HCT116 (cell line): ENCODE measurements around the gene DBF4. TPM values are rescaled to one million over a fixed set of nuclear protein-coding genes. Genes with fewer than 3 reads are reported as not detected.
"Not testable (repeated sequence)": the region's sequence is repeated elsewhere in the genome, so short reads cannot be mapped to it uniquely, and the experiment has no call there.

Experiments used
- ATAC-seq: fragments of 200-7000 bp; cut with Tn5 transposase; 2 replicates; pipeline ENCODE4 v1.9.1; 2020; ENCODE audit warnings: mild to moderate bottlenecking, moderate library complexity
- BruUV-seq: library from RNA; stranded (reverse); fragments of 400-500 nt; replicated peaks from 2 replicates; lab custom pipeline; 2021; lab: Mats Ljungman, UMichigan
- CTCF ChIA-PET: fragments of 300-600 bp; sonication (Branson Sonifier 250); formaldehyde crosslinking; loops from one replicate; lab custom pipeline; 2021; ENCODE audit warnings: antibody characterized with exemption; lab: Charles Lee
- POLR2A ChIA-PET: fragments of 300-600, 350-600 bp; sonication (Branson Sonifier 250); formaldehyde crosslinking; loops from one replicate; lab custom pipeline; 2021; ENCODE audit warnings: antibody characterized with exemption; lab: Charles Lee
- RAD21 ChIA-PET, 2 experiments: fragments of 300-600 bp; sonication (Branson Sonifier 250); formaldehyde crosslinking; loops; one replicate each; lab custom pipeline; 2023; ENCODE audit warnings: low total read pairs in 2 of 2; ENCODE audit not compliant: uncharacterized antibody in 2 of 2, unreplicated experiment in 2 of 2, low non-redundant PET in 1 of 2; lab: Charles Lee
- DNase-seq: peaks from one replicate; pipeline ENCODE4 v3.0.0-alpha.2; 2010; ENCODE audit warnings: low read depth, low spot score
- H2AFZ ChIP-seq: fragments of 200-600 bp; shearing (Covaris generic), sonication (generic); 2 replicates; pipeline ENCODE4 v1.6.1; 2017; ENCODE audit warnings: low read depth, mixed run types, mixed read lengths, antibody characterized with exemption, low read length; ENCODE audit not compliant: poor library complexity, severe bottlenecking
- H3K27ac ChIP-seq: 2 replicates; pipeline ENCODE4 v1.5.1; 2012; ENCODE audit warnings: low read depth, low read length
- H3K27me3 ChIP-seq: fragments of 200-600 bp; sonication (generic); 2 replicates; pipeline ENCODE4 v1.6.1; 2016; ENCODE audit warnings: mixed run types, low read length, mixed read lengths; ENCODE audit not compliant: insufficient read depth
- H3K36me3 ChIP-seq, 2 experiments: fragments of 200-500 bp in 1 of 2; fragments of 200-600 bp in 1 of 2; sonication (Bioruptor generic) in 1 of 2; sonication (generic) in 1 of 2; 2 replicates each; pipeline versions ENCODE4 v1.5.1 to v1.6.1; 2014 to 2016; ENCODE audit warnings: low read length in 2 of 2, inconsistent platforms in 1 of 2, mixed read lengths in 1 of 2, mixed run types in 1 of 2; ENCODE audit not compliant: insufficient read depth in 2 of 2, control insufficient read depth in 1 of 2
- H3K4me1 ChIP-seq, 2 experiments: fragments of 200-600 bp in 1 of 2; sonication (generic) in 1 of 2; 2 replicates each; pipeline versions ENCODE4 v1.5.1 to v1.6.1; 2012 to 2017; ENCODE audit warnings: low read length in 2 of 2, inconsistent platforms in 1 of 2, mild to moderate bottlenecking in 1 of 2, mixed read lengths in 1 of 2, mixed run types in 1 of 2, moderate library complexity in 1 of 2; ENCODE audit not compliant: insufficient read depth in 2 of 2, control insufficient read depth in 1 of 2
- H3K4me2 ChIP-seq: fragments of 200-600 bp; sonication (generic); 2 replicates; pipeline ENCODE4 v1.6.1; 2017; ENCODE audit warnings: mixed run types, low read length, mixed read lengths
- H3K4me3 ChIP-seq, 2 experiments: fragments of 200-600 bp in 1 of 2; sonication (generic) in 1 of 2; replicated peaks in 1 of 2; 2 replicates each; pipeline ENCODE4 v1.5.1; 2011 to 2016; ENCODE audit warnings: low read length in 2 of 2, control low read depth in 1 of 2, low read depth in 1 of 2, mild to moderate bottlenecking in 1 of 2, mixed read lengths in 1 of 2, mixed run types in 1 of 2
- H3K79me2 ChIP-seq: fragments of 200-600 bp; sonication (generic); 2 replicates; pipeline ENCODE4 v1.6.1; 2017; ENCODE audit warnings: mild to moderate bottlenecking, mixed run types, low read length, moderate library complexity, mixed read lengths; ENCODE audit not compliant: insufficient read depth
- H3K9ac ChIP-seq: fragments of 200-600 bp; sonication (generic); 2 replicates; pipeline ENCODE4 v1.6.1; 2016; ENCODE audit warnings: low read length, mixed read lengths
- H3K9me2 ChIP-seq: fragments of 200-600 bp; sonication (generic), shearing (Covaris generic); 2 replicates; pipeline ENCODE4 v1.6.1; 2017; ENCODE audit warnings: mixed run types, mild to moderate bottlenecking, moderate library complexity; ENCODE audit not compliant: insufficient read depth
- H3K9me3 ChIP-seq, 2 experiments: fragments of 200-500 bp in 1 of 2; fragments of 200-600 bp in 1 of 2; sonication (Bioruptor generic) in 1 of 2; sonication (generic) in 1 of 2; 2 replicates each; pipeline ENCODE4 v1.6.1; 2014 to 2017; ENCODE audit warnings: low read length in 2 of 2, mixed read lengths in 2 of 2, inconsistent platforms in 1 of 2, low read depth in 1 of 2, mild to moderate bottlenecking in 1 of 2, mixed run types in 1 of 2, moderate library complexity in 1 of 2; ENCODE audit not compliant: control insufficient read depth in 1 of 2, insufficient read depth in 1 of 2
- H4K20me1 ChIP-seq: fragments of 200-600 bp; sonication (generic), shearing (Covaris generic); 2 replicates; pipeline ENCODE4 v1.6.1; 2017; ENCODE audit warnings: mixed run types, mild to moderate bottlenecking, moderate library complexity; ENCODE audit not compliant: insufficient read depth
- CEBPB ChIP-seq: IDR thresholded peaks from 2 replicates; pipeline ENCODE4 v1.6.1; 2012; ENCODE audit warnings: low read depth
- ELF1 ChIP-seq: IDR thresholded peaks from 2 replicates; pipeline ENCODE4 v1.6.1; 2012; ENCODE audit warnings: low read depth, borderline replicate concordance
- FOSL1 ChIP-seq: IDR thresholded peaks from 2 replicates; pipeline ENCODE4 v1.6.1; 2012; ENCODE audit warnings: low read depth
- JUND ChIP-seq: IDR thresholded peaks from 2 replicates; pipeline ENCODE4 v1.6.1; 2012
- RAD21 ChIP-seq: IDR thresholded peaks from 2 replicates; pipeline ENCODE4 v1.6.1; 2012; ENCODE audit warnings: low read depth, mild to moderate bottlenecking
- SIN3A ChIP-seq: IDR thresholded peaks from 2 replicates; pipeline ENCODE4 v1.6.1; 2012; ENCODE audit warnings: low read depth
- TCF7L2 ChIP-seq: IDR thresholded peaks from 2 replicates; pipeline ENCODE4 v1.7.0; 2011; ENCODE audit warnings: borderline replicate concordance, inconsistent platforms; ENCODE audit not compliant: insufficient read depth, insufficient read length; ENCODE audit errors: extremely low read depth
- ZFX ChIP-seq: fragments of 450-650 bp; IDR thresholded peaks from 2 replicates; pipeline ENCODE4 v1.6.1; 2017
- intact Hi-C: fragments of 100-400 bp; cut with micrococcal nuclease; formaldehyde crosslinking; loops from 2 replicates; pipeline ENCODE4 v1.10.0; 2022
- total RNA-seq: library from RNA; stranded (reverse); gene quantifications from one replicate; pipeline ENCODE4 v1.2.1, GENCODE V29; 2021; ENCODE audit not compliant: unreplicated experiment
- TF ChIP-seq, protein P1 (sequence below), 3 experiments: fragments of 200-600 bp in 1 of 3; sonication (generic) in 1 of 3; IDR thresholded peaks in 2 of 3; conservative IDR thresholded peaks in 1 of 3; 2 replicates each; pipeline ENCODE4 v1.5.1; 2012 to 2017; ENCODE audit warnings: low read depth in 2 of 3, low read length in 2 of 3, antibody characterized with exemption in 1 of 3, borderline replicate concordance in 1 of 3, control low read depth in 1 of 3, mild to moderate bottlenecking in 1 of 3, mixed read lengths in 1 of 3, mixed run types in 1 of 3, moderate library complexity in 1 of 3; ENCODE audit not compliant: insufficient read depth in 1 of 3
- TF ChIP-seq, protein P2 (sequence below): IDR thresholded peaks from 2 replicates; pipeline ENCODE4 v1.6.1; 2012
- TF ChIP-seq, protein P3 (sequence below): IDR thresholded peaks from 2 replicates; pipeline ENCODE4 v1.6.1; 2011; ENCODE audit warnings: mild to moderate bottlenecking, low read length, moderate library complexity; ENCODE audit not compliant: insufficient replicate concordance; ENCODE audit errors: extremely low read depth

The DBF4 gene
- total RNA-seq, 1 experiment from 2014 or later: 62.2 TPM

DNA sequence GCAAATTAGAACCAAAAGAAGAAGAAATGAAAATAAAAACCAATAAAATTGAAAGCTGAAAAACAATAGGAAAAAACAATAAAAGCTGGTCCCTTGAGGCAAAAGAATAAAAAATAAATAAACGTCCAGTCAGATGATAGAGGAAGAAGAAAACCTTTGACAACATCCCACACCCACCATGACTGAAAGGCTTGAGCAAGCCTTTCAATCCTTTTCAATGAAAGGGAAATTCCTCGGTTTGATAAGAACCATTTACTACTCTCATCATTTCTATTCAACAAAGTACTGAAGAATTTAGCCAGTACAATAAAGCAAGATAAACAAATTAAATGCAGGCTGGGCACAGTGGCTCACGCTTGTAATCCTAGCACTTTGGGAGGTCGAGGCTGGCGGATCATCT is 3.9 kb upstream of the DBF4 start (continued):
- TF ChIP-seq, protein P1, sequence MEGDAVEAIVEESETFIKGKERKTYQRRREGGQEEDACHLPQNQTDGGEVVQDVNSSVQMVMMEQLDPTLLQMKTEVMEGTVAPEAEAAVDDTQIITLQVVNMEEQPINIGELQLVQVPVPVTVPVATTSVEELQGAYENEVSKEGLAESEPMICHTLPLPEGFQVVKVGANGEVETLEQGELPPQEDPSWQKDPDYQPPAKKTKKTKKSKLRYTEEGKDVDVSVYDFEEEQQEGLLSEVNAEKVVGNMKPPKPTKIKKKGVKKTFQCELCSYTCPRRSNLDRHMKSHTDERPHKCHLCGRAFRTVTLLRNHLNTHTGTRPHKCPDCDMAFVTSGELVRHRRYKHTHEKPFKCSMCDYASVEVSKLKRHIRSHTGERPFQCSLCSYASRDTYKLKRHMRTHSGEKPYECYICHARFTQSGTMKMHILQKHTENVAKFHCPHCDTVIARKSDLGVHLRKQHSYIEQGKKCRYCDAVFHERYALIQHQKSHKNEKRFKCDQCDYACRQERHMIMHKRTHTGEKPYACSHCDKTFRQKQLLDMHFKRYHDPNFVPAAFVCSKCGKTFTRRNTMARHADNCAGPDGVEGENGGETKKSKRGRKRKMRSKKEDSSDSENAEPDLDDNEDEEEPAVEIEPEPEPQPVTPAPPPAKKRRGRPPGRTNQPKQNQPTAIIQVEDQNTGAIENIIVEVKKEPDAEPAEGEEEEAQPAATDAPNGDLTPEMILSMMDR (IDR thresholded peaks at IDR 0.05 in 2 of 3, conservative IDR thresholded peaks at IDR 0.05 in 1 of 3; ENCODE audit: borderline replicate concordance in 1 of 3, insufficient read depth in 1 of 3, low read depth in 2 of 3, low read length in 2 of 3): no peak
- TF ChIP-seq, all 23 proteins: peak for 0

DNA sequence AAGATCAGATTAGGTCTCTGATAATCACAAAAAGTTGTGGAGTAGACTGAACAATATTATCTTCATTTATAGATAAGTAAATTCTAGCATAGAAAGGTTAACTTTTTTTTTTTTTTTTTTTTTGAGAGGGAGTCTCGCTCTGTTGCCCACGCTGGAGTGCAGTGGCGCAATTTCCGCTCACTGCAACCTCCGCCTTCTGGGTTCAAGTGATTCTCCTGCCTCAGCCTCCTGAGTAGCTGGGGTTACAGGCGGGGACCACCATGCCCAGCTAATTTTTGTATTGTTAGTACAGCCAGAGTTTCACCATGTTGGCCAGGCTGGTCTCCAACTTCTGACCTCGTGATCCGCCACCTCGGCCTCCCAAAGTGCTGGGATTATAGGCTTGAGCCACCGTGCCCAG is 3.0 kb upstream of the DBF4 start:
- H4K20me1 ChIP-seq, H3K4me2 ChIP-seq, H3K9ac ChIP-seq, CTCF ChIA-PET, H3K27ac ChIP-seq, H3K36me3 ChIP-seq, H3K9me3 ChIP-seq, intact Hi-C loops, BruUV-seq, H2AFZ ChIP-seq, H3K9me2 ChIP-seq, H3K27me3 ChIP-seq, POLR2A ChIA-PET, DNase-seq, H3K4me3 ChIP-seq, ATAC-seq, RAD21 ChIA-PET: not testable (repeated sequence)
- H3K79me2 ChIP-seq: peaks cover 93% of the 10 kb centered on the region
- peaks cover 3 to 17% of the 10 kb centered on the region in 2 experiments; a peak in 3 of 4 replicates for H3K4me1 ChIP-seq

DNA sequence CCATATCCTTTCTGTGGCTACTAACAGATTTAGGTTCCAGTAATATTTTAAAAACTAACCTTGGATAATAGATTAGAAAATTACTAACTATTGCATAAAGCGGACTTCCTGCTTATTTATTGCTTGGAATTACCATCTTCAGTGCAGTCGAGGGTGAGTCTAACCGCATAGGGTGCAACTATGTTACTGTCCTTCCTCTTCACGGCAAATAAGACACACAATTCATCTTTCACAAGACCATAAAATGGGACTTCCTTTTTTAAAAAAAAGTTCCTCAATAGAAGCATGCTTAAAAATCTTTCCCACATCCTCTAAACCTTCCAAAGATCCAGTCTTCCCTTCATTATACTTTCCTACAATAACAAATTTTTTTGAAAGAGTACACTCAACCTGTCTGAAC is 2.2 kb upstream of the DBF4 start:
- Histone ChIP-seq H3K4me2 (peak overlapping the region; percentile 85; the same call in 1 of the 2 replicates), H3K9ac (no peak overlapping the region), H4K20me1 (no peaks in the 10 kb centered on the region), H3K36me3 (peaks cover 0 to 7% of the 10 kb centered on the region in 2 experiments; a peak in 1 of 4 replicates), H3K9me2 (no peaks in the 10 kb centered on the region), H3K4me3 (no peak overlapping the region), H2AFZ (no peak overlapping the region), H3K9me3 (no peaks in the 10 kb centered on the region)
- POLR2A ChIA-PET: no interaction called here
- intact Hi-C loops: loop anchor here (2.0 kb wide), 1 partner anchor 61 kb away; the partner anchor contains the start of gene ADAM22
- CTCF ChIA-PET: no interaction called here
- ATAC-seq: no peak
- RAD21 ChIA-PET: no interaction called here
- no TSS peak for BruUV-seq
- TF ChIP-seq ZFX (no peak), CEBPB (no peak), JUND (no peak), SIN3A (no peak), TCF7L2 (no peak), ELF1 (no peak), RAD21 (no peak), FOSL1 (no peak)
- TF ChIP-seq, protein P2, sequence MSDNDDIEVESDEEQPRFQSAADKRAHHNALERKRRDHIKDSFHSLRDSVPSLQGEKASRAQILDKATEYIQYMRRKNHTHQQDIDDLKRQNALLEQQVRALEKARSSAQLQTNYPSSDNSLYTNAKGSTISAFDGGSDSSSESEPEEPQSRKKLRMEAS: no peak
- TF ChIP-seq, protein P3, sequence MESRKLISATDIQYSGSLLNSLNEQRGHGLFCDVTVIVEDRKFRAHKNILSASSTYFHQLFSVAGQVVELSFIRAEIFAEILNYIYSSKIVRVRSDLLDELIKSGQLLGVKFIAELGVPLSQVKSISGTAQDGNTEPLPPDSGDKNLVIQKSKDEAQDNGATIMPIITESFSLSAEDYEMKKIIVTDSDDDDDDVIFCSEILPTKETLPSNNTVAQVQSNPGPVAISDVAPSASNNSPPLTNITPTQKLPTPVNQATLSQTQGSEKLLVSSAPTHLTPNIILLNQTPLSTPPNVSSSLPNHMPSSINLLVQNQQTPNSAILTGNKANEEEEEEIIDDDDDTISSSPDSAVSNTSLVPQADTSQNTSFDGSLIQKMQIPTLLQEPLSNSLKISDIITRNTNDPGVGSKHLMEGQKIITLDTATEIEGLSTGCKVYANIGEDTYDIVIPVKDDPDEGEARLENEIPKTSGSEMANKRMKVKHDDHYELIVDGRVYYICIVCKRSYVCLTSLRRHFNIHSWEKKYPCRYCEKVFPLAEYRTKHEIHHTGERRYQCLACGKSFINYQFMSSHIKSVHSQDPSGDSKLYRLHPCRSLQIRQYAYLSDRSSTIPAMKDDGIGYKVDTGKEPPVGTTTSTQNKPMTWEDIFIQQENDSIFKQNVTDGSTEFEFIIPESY: no peak
- TF ChIP-seq, protein P1 (IDR thresholded peaks at IDR 0.05 in 2 of 3, conservative IDR thresholded peaks at IDR 0.05 in 1 of 3; ENCODE audit: borderline replicate concordance in 1 of 3, insufficient read depth in 1 of 3, low read depth in 2 of 3, low read length in 2 of 3): no peak
- TF ChIP-seq, all 23 proteins: peak for 0
- Histone ChIP-seq H3K4me1 (peaks cover 3 to 18% of the 10 kb centered on the region in 2 experiments; a peak in 3 of 4 replicates), H3K79me2 (peaks cover 93% of the 10 kb centered on the region), H3K27me3 (no peaks in the 10 kb centered on the region), H3K27ac (no peak overlapping the region)
- DNase-seq: no peak
